Umbilical cord (tissue), 2 donors: Measurements from ENCODE around the gene SIRT7. TPM values are rescaled to one million over a fixed set of nuclear protein-coding genes. Genes with fewer than 3 reads are reported as not detected.

ENCODE experiments used
- DNase-seq: peaks from one replicate; pipeline ENCODE4 v3.0.0-alpha.2; 2015; ENCODE audit warnings: low spot score
- total RNA-seq: library from RNA; depleted of rRNA; stranded (reverse); fragments of >200 nt; gene quantifications from one replicate; pipeline ENCODE4 v1.2.3, GENCODE V29; 2014; ENCODE audit warnings: low replicate concordance; ENCODE audit not compliant: insufficient read depth

The SIRT7 gene
- total RNA-seq, 1 donor from 2014 or later, result 9.9 TPM

DNA sequence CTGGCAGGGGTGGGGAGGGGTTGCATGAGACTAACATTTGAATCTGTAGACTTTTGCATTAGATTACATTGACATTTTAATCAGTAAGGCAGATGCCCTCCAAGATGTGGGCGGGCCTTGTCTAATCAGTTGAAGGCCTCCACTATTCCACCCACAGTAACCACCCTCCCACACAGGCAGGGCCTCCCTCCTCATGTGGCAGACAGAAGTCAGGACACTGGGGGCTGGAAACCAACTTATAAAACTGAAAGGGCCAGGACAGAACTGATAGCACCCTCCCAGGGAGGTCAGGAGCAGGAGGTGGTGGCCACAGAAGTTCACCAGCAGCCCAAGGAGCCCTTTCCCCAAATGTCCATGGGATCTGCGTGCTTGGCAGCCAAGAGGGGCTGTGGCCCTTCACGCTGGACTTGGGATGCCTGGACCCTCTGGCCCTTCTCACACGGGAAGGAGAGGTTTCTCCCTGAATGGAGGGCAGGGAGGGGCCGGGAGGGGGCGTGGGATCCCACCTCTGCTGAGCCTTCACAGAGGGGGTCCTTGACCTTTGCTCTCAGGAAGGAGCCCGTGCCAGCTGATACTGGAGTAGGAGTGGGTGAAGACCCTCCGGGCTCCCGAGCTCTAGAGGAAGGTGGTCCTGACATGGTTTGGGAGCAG is 14.5 kb upstream of the SIRT7 start:
- no peak for DNase-seq

DNA sequence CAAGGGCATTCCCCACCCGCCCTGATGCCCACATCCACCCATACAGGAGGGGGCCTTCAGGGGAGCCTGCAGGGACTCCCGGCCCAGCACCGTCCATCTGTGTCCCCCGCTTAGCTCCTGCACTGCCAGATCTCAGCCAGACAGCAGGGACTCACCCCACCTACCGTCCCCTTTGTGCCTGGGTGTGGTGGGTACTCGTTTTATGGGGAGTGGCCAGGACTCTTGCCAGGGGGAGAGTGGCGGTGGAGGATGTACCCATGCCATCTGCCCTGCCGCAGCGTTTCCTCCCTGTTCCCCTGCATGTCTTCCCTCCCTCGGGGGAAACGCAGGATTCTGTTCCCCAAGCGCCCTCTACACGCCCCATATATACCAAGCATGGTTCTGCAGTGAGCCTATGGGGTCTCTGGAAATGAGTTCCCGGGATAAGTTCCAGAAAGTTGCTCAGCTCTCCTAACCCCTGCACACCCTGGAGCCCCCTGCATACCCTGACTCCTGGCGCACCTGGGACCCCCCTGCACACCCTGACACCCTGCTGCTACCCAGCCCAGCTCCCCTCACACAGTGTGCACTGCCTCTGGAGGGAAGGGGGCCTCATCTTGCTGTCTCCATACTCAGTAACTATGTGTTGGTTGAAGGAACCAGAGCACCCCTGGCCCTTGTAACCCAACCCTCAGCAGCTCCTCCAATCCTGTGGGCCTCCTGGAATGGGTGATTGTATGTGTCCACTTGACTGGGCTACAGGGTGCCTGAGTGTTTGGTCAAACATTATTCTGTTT is 13.8 kb upstream of the SIRT7 start:
- DNase-seq, result no peak

DNA sequence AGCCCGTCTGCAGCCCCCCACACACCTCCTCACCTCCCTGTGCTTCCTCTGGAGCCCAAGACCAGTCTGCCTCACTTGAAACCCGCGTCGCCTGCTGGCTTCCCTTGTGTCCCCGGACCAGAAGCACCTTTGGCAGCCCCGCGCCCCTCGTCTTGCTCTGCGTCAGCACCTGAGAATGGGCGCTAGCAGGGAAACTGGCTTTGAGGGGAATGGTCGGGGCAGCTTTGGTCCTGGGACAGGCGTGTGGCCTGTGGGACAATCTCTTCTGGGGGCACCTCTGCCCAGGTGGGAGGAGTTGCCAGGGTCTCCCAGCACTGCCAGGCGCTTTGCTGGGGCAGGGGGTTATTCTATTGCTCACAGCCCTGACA is 13.2 kb upstream of the SIRT7 start:
- no peak for DNase-seq

DNA sequence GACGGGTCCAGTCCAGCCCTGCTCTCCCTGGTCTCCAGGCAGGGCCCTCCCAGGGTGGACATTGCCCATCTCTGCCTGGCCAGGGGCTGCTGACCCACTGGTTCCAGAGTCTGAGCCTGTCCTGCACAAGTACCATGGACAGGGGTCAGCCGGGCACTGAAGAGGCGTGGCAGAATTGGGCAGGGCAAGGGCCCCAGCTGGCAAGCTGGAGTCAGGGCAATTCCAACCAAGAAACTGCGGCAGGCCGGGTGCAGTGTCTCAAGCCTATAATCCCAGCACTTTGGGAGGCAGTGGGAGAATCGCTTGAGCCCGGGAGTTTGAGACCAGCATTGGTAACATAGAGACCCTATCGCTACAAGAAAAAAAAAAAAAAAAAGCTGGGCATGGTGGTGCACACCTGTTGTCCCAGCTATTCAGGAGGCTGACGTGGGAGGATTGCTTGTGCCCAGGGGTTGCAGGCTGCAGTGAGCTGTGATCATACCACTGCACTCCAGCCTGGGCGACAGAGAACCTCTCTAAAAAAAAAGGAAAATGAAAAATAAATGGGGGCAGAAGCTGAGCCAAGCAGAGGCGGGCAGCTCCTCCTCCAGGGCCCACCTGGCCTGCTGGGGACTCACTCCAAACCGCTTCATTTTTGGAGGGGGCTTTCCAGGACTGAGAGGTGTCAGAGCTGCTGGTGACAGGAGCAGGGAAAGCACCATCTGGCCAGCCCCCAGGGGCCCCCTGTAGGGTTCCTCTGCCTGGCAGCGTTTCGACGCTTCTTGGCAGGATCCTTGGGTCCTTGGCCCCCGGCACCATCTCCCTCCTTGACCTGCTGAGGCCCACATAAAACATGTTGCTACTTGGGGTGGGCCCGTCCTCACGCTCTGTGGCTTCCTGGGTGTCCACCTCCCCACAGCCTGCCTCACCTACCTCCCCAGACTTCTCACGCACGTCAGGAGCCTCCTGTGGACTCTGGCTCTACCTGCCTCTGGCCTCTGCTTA is 12.5 kb upstream of the SIRT7 start:
- DNase-seq, result no peak

DNA sequence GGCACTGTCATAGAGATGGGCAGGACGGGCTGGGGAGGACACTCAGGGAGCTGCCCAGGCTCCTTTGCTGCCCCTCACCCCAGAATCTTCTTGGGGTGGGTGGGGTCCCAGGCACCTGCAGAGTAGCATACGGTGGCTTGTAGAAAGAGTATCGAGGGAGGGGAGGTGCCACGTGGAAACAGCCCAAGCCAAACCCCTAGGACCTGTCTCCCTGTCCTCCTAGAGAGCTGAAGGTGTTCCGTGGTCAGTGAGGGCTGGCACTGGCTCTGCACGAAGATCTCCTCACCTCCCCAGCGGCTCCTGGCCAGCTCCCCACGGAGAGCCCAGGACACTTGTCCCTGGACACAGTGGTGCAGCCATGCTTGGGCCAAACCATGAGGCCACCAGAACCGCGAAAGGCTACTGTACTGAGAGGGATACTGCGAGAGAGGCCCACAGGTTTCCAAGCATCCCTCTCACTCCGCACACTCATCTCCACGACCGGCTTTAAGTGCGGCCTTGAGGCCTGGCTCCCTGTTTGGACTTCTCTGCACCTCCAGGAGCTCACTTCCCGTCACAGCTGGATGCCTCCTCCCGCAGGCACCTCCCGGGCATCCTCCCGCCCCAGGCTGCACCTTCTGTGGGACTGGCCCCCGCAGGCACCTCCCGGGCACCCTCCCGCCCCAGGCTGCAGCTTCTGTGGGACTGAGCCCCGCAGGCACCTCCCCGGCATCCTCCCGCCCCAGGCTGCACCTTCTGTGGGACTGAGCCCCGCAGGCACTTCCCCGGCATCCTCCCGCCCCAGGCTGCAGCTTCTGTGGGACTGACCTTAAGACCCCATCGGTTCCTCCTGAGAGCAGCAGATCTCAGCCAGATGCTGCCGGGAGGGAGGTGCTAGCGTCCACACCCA is 11.5 kb upstream of the SIRT7 start:
- DNase-seq, result no peak

DNA sequence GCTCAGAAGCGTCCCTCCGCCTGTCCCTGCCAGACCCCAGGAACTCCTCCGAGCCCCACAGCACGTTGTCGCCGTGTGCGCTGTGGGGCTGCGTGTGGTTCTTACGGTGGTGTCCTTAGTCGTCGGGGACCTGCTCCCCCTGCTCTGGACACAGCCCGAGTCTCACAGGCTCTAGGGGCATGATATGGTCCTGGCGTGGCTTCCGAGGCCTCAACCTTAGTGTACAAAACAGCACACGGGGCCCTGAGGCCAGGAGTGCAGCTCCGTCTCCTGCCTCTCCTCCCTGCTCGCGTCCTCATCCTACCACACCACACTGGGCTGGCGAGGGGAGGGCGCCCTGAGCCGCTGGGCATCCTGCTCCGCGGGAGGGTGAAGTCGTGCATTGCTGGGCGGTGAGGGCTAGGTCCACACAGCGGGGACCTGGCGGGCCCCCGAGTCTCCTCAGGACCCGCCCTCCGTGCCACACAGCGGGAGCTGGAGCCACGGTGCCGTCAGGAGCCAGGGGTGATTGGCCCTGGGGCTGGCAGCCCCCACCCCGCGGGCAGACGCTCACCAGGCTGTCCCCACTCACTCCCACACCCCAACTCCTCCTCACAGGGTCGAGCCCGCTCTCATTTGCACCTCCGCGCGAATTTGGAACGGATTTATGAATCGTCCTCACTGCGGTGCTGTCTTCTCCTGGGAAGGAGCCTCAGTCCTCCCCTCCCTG is 10.7 kb upstream of the SIRT7 start:
- DNase-seq, result no peak

DNA sequence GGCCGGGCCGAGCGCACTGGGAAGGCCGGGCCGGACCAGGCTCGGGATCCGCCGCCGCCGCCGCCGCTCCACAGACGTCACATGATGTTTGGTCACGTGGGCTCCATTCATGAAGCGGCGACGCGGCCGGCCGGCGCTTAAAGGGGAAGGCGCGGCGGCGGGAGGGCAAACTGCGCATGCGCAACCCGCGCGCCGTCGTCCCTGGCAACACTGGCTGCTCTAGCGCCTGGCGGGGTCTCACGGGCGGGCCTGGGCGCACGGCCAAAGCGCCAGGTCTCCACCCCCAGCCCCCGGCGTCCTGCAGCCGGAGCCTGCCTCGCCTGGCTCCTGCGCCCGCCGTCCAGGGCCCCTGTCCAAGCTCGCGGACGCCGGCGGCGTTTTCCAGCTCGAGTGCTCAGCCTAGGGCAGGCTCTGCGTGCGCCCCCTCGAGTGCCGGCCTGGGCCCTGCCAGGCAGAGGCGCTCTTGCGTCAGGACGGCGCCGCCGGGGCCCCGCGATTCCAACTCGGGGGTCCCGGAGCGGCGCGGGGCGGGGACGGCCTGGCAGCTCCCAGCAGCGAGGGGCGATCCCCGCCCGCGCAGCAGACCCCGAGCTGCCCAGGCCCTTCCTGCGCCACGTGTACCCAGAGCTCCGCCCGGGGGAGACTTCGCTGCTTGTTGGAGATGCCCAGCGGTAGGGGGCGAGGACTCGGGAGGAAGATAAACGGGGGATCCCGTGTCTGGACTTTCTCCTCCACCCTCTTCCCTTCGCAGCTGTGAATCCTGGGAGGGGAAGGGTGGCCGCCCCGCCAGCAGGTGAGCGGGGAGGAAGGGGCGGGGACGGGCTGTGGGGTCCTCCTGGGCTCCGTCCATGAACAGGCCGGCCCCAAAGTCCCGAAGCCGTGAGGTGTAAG is 9.9 kb upstream of the SIRT7 start, which contains the start of gene MAFG:
Gene MAFG (minus strand): TSS at position 83 of the 891 bp plus-strand sequence. CDS start 4,550 bp downstream, outside the sequence.
- DNase-seq, result peak; percentile 98

DNA sequence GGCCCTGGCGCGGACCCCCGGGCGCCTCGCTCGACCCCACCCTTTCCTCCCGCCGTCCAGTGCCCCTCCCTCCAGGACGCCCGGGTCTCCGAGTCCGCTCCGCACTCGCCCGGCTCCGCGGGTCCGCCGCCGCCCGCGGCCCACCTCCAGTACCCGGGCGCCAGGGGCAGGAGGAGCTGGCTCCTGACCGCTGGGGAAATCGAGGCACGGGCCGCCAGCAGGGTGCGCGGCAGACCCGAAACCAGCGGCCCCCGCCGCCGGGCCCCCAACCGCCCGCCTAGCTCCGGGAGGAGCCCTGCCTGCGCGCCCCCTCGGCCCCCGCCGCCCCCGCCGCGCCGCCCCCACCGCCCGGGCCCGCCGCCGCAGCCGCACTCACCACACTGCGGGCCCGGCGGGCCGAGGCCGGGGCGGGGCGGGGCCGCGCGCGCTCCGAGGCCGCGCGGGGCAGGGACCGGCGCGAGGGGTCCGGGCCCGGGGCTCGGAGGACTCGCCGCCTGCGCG is 9.2 kb upstream of the SIRT7 start:
- no peak for DNase-seq

DNA sequence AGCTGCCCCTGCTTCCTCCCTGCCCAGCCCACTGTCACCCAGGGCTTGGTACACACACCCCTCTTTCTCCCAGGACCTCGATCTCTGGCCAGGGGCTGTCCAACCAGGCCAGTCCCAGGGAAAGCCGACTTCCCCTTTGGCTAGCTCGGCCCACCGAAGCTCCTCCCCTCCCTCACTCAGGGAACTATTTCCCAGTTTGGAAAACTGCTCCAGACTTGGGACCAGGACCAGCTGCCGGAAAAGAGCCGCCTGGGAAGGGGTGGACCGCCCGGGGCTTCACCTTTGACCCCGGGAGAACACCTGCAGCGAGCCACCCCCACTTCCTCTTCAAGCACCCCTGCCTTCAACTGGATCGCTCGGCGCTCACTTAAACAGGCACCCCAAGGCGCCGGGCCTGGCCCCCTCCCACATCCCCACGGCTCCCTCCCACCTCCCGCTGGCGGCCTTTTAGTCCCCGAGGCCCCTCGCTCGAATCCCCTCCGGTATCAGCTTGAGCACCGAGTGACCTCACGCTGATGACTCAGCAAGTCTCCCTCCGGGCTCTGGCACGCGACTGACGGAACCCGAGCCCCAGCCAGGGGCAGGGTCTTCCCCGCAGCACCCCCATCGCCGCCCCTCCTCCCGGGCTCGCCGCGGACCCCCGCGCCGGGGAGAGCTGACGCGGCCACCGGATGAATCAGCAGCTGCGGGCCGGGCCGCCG is 8.6 kb upstream of the SIRT7 start:
- DNase-seq, result peak; percentile 77

DNA sequence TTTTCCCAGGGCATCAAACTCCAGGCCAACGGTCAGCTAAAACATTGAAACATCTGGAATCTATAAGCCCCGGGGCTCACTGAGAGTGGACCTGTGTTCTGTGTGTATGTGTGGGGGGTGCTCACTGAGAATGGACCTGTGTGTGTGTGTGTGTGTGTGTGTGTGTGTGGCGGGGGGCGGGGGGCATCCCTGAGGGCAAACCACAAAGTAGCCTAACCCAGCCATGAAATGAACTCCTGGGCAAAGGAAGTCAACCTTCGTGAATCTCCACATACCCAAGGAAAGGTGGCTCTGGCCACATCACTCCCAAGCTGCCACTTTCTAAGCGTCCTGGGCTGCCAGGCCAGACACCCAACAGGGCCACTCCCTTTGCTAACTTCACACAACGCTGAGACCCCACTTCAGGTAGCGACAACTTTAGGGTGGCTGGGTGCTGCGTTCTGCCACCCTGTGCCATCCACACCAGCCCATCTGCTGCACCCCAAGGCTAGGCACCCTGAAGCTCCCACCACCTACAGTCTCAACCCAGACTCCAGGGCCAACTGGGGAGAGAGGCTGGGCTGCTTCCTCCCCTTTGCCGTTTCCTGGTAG is 8.0 kb upstream of the SIRT7 start:
- no peak for DNase-seq

DNA sequence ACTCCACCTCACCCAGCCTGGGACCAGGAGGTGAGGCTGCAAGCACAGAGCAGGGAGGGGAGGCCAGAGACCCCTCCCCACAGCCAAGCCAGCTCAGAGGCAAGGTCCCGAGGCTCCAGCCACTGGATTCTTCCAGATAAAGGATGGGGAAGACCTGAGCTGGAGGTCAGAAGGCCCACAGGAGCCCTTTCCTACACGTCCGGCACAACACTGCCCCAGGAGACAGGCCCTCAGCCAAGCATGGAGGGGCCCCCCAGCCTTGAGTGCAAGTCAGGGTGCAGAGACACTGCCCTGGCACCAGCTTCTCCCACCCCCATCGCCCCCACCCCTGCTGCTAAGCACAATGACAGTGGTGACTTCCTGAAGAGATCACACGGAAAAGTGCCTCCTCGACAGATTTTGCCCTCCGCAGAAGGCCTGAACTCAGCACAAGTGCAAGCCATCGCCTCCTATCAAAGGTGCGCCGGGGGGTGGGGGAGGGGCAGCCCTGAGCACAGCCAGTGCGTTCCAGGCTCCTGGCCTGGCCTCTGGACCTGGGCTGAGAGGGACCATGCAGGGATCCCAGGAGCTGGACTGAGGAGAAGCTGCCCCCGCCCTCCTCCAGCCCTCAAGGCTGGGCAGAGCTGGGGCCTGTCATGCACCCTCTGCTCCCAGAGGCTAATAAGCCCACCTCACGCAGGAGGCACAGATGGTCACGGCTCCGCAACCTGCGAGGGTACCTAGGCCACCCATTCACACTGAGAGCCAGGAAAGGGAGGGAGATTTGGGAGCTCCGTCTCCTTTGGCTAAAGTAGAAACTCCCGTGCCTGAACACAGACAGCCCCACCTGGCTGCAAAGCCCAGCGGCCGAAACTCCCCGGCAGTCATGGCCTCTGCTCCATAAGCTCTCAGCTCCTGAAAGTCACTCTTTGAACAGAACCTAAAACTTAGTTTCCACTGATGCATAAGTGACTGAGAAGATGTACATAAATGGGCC is 6.9 kb upstream of the SIRT7 start:
- DNase-seq, result no peak

DNA sequence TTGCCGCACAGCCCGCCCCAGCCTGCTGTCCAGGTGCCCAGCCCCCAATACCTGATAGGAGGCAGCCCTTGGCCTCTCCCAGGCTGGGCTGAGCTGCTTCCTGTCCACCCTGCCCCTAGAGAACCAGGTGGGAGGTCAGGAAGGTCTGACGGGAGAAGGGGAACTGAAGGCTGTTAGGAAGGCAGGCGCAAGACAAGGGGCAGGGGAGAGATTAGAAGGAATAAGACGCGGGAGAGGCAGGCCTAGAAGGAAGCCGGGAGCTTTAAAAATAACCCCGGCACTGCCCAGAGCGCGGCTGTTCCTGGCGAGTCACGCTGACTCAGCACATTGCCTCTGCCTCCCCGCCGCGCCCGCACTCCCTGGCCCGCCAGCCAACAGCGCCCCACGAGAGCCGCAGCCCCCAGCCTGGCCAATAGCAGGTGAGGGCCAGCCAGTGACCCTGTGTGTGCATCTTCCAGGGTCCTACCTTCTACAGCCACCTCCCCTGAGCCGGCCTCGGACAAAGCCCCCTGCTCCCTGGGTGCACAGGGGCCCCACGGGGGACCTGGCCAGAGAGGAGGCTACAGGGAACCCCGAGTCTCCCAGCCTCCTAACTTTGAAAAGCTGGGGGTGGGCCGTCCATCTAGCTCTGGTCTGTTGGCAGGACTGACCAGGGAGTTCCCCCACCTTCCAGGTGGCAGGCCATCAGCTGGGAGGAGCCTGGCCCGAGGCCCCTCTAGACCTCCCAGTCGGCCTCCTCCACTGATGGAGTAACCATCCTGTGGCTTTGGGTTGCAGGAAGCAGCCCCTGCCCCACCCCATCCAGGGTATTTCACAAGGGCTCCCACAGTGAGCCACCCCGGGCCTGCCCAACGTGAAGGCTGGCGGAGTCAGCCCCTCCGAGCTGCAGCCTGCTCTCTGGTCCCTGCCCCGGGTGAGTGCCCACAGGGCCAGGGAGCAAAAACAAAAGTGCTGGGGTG is 5.6 kb upstream of the SIRT7 start:
- peak; percentile 87 for DNase-seq

DNA sequence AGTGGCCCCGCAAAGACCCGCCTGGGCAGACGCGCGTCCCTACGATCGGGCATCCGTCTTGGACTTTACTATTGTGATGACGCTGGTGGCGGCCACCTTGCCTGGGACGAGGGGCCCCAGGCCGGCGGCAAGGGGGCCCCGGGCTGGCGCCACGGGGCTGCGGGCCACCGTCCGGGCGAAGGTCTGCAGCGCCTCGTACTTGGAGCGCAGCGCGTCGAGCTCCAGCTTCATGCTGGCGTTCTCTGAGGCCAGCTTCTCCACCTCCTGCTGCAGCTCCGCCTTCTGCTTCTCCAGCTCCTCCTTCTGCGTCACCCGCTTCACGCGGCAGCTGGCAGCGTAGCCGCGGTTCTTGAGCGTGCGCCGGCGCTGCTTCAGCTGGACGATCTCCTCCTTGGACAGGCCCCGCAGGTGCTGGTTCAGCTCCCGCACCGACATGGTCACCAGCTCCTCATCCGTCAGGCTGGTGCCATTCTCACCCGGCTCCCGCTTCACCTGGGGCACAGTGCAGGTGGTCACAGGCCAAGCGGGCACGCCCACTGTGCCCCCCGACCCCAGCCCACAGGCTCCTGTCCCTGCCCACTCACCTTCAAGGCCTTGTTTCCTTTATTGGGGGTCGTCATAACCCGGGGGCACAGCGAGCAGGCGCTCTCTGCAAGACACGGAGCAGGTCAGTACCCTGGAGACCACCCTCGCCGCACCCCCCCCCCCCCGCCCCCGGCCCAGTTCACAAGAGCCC is 4.8 kb upstream of the SIRT7 start:
- no peak for DNase-seq

DNA sequence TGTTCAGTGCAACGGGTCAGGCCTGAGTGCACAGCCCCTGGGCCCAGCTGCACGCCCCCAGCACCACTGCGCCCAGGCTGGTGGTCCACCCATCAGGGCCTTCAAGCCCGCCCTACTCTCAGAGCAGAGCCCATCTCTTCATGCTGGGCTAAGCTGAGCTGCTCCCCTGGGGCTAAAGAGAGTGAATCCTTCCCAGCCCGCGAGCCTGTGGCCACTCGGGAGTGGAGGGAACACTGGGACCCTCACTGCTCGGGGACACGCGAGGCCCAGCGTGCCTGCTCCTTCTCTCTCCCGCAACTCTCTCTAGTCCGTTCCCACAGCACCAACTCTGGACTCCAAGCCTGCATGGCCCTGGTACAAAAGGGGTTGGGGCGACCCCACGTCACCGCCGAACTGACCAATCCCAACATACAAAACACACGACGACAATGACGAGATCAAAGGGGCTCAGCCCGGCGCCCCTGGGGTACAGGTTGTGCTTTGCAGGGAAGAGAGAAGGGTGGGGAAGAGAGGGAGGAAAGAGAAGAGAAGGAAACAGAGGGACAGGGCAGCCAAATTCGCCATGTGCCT is 4.1 kb upstream of the SIRT7 start:
- DNase-seq, result no peak

DNA sequence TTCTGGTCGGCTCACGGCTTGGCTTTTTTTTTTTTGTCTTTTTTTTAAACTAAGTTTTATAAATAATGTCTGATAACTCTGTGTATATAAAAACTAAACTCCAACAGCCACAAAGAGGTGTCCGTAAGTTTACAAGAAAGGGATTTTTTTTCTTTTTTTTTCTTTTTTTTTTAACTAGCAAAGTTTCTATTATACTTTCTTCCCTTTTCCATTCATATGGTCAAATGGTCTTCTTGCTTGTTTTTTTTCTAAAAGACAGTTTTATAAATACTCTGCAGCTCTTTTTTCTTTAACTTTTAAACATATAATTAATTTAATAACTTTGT is 3.5 kb upstream of the SIRT7 start:
- DNase-seq, result no peak
